GM12878 (cell line): ENCODE results near the gene ODR4. TPM values are rescaled to one million over a fixed set of nuclear protein-coding genes. Genes with fewer than 3 reads are reported as not detected.
A peak's percentile ranks its signal among the peaks of the same experiment; 100 is the strongest.

Source experiments
- ATAC-seq: fragments of 200-7000 bp; cut with Tn5 transposase; 3 replicates; pipeline ENCODE4 v1.9.1; 2020; ENCODE audit warnings: mild to moderate bottlenecking, moderate library complexity
- BruUV-seq: library from RNA; stranded (reverse); fragments of 400-500 nt; replicated peaks from 2 replicates; lab custom pipeline; 2021; lab: Mats Ljungman, UMichigan
- CTCF ChIA-PET: fragments of 300-600 bp; sonication (Branson Sonifier 250); formaldehyde crosslinking; extraction: SDS; loops from one replicate; lab custom pipeline; 2021; ENCODE audit warnings: inconsistent platforms; lab: Yijun Ruan, JAX
- POLR2A ChIA-PET: fragments of 350-600 bp; formaldehyde crosslinking; extraction: SDS; loops from one replicate; lab custom pipeline; 2021; ENCODE audit warnings: inconsistent platforms; lab: Charles Lee
- RAD21 ChIA-PET: fragments of 300-600 bp; sonication (Branson Sonifier 250); formaldehyde crosslinking; loops from one replicate; lab custom pipeline; 2023; ENCODE audit warnings: antibody characterized with exemption; ENCODE audit not compliant: unreplicated experiment; lab: Charles Lee
- SMC1A ChIA-PET: fragments of 300-600 bp; sonication (Branson Sonifier 250); formaldehyde crosslinking; loops from one replicate; lab custom pipeline; 2023; ENCODE audit not compliant: unreplicated experiment, uncharacterized antibody; lab: Charles Lee
- DNase-seq: peaks from one replicate; pipeline ENCODE4 v3.0.0-alpha.2; 2011; ENCODE audit warnings: low read depth, low spot score
- FAIRE-seq: peaks from 3 replicates; lab custom pipeline; 2011; peaks lifted over from hg19 to GRCh38; lab: Jason Lieb, UNC
- H2AFZ ChIP-seq: 2 replicates; pipeline ENCODE4 v1.6.0; 2011; ENCODE audit warnings: low read depth, low read length, control low read depth; ENCODE audit not compliant: control insufficient read depth
- H3K27ac ChIP-seq: 2 replicates; pipeline ENCODE4 v1.5.1; 2011; ENCODE audit warnings: control low read depth; ENCODE audit not compliant: control insufficient read depth, insufficient read depth
- H3K27me3 ChIP-seq, 2 experiments: replicated peaks in 1 of 2; 2 replicates each; pipeline versions ENCODE4 v1.6.0 to v1.6.1; 2011; ENCODE audit warnings: low read length in 1 of 2; ENCODE audit not compliant: control insufficient read depth in 2 of 2, insufficient read depth in 2 of 2
- H3K36me3 ChIP-seq, 2 experiments: 2 replicates each; pipeline ENCODE4 v1.5.1; 2011; ENCODE audit warnings: low read length in 1 of 2; ENCODE audit not compliant: control insufficient read depth in 2 of 2, insufficient read depth in 2 of 2
- H3K4me1 ChIP-seq: 2 replicates; pipeline ENCODE4 v1.6.1; 2011; ENCODE audit warnings: mild to moderate bottlenecking, low read length, moderate library complexity, mixed read lengths; ENCODE audit not compliant: control insufficient read depth, insufficient read depth
- H3K4me2 ChIP-seq: 2 replicates; pipeline ENCODE4 v1.6.0; 2011; ENCODE audit warnings: control low read depth; ENCODE audit not compliant: control insufficient read depth, insufficient read depth
- H3K4me3 ChIP-seq: fragments of 200-600 bp; sonication (generic); 2 replicates; pipeline ENCODE4 v1.5.1; 2016
- H3K79me2 ChIP-seq: 2 replicates; pipeline ENCODE4 v1.6.0; 2011; ENCODE audit warnings: low read length; ENCODE audit not compliant: control insufficient read depth, insufficient read depth
- H3K9ac ChIP-seq: 2 replicates; pipeline ENCODE4 v1.8.0; 2011; ENCODE audit warnings: low read length, control low read depth, mixed read lengths; ENCODE audit not compliant: control insufficient read depth, insufficient read depth
- H3K9me3 ChIP-seq: replicated peaks from 3 replicates; pipeline ENCODE4 v1.5.1; 2011; ENCODE audit warnings: mild to moderate bottlenecking, low read length; ENCODE audit not compliant: control insufficient read depth, insufficient read depth
- H4K20me1 ChIP-seq: 2 replicates; pipeline ENCODE4 v1.6.0; 2011; ENCODE audit not compliant: control insufficient read depth, insufficient read depth
- CBX3 ChIP-seq: fragments of 200-600 bp; sonication (generic); IDR thresholded peaks from 2 replicates; pipeline ENCODE4 v1.6.1; 2016; ENCODE audit warnings: low read depth, borderline replicate concordance
- MXI1 ChIP-seq: fragments of 150-350 bp; IDR thresholded peaks from 2 replicates; pipeline ENCODE4 v1.6.1; 2011; ENCODE audit warnings: low read depth, mild to moderate bottlenecking, inconsistent platforms, low read length, improper control_type of control experiment
- PML ChIP-seq: IDR thresholded peaks from 2 replicates; pipeline ENCODE4 v1.6.1; 2012; ENCODE audit warnings: low read length, inconsistent platforms
- ZNF24 ChIP-seq: fragments of 450-650 bp; IDR thresholded peaks from 2 replicates; pipeline ENCODE4 v1.6.1; 2017; ENCODE audit warnings: antibody characterized with exemption, mild to moderate bottlenecking
- WGBS: methylation state at CpG from one replicate; pipeline ENCODE4 v1.1.6; 2016; ENCODE audit warnings: low lambda C conversion rate; ENCODE audit not compliant: insufficient replicate concordance, insufficient coverage; ENCODE audit errors: missing lambda C conversion rate; 5-methylcytosine and 5-hydroxymethylcytosine counted together
- in situ Hi-C: fragments of 300-500 bp; cut with MboI; formaldehyde crosslinking; loops from 9 replicates; pipeline ENCODE4 v1.14.3; 2018; ENCODE audit warnings: mixed read lengths
- intact Hi-C: fragments of 100-400 bp; cut with micrococcal nuclease; formaldehyde crosslinking; loops from one replicate; pipeline ENCODE4 v1.14.2; 2022; ENCODE audit not compliant: unreplicated experiment
- polyA plus RNA-seq, 11 experiments: library from polyadenylated mRNA; depleted of rRNA in 4 of 11; unstranded in 6 of 11; stranded (reverse) in 5 of 11; fragments of >200 nt; fragmentation: Nextera tagmentation in 4 of 11; fragmentation: Illumina TruSeq in 1 of 11; extraction: Ambion mirVana in 4 of 11; extraction: Trizol in 1 of 11; gene quantifications; 1 replicate in 1 of 11; 2 replicates in 10 of 11; pipeline versions ENCODE4 v1.2.1 to v1.2.3, GENCODE V29; 2011 to 2016; ENCODE audit warnings: inconsistent platforms in 2 of 11, missing spikeins in 2 of 11, low read depth in 1 of 11
- total RNA-seq, 4 experiments: library from RNA; depleted of rRNA in 3 of 4; stranded (reverse); fragments of >200 nt in 3 of 4; fragmentation: Illumina TruSeq in 1 of 4; extraction: Trizol in 1 of 4; gene quantifications; 2 replicates each; pipeline versions ENCODE4 v1.2.1 to v1.2.3, GENCODE V29; 2013 to 2021
- TF ChIP-seq, protein P1 (sequence below): fragments of 450-650 bp; IDR thresholded peaks from 2 replicates; pipeline ENCODE4 v1.6.1; 2016; ENCODE audit warnings: mild to moderate bottlenecking
- TF ChIP-seq, protein P2 (sequence below), 3 experiments: IDR thresholded peaks in 2 of 3; conservative IDR thresholded peaks in 1 of 3; 2 replicates each; pipeline ENCODE4 v1.5.1; 2011; ENCODE audit warnings: low read depth in 3 of 3, low read length in 3 of 3, mild to moderate bottlenecking in 3 of 3, control low read depth in 2 of 3, moderate library complexity in 2 of 3, inconsistent platforms in 1 of 3, mixed read lengths in 1 of 3; ENCODE audit not compliant: control insufficient read depth in 2 of 3, insufficient read depth in 1 of 3; ENCODE audit errors: extremely low read depth in 1 of 3
- TF ChIP-seq, protein P3 (sequence below): fragments of 450-650 bp; IDR thresholded peaks from 2 replicates; pipeline ENCODE4 v1.6.1; 2017; ENCODE audit warnings: borderline replicate concordance

ODR4 gene
- total and polyA plus RNA-seq, 10 of the 15 experiments (the other 5 are each of a cell fraction or from before 2014, with no cell fraction given), result 10.4 to 19.4 (median 13.3) TPM

DNA sequence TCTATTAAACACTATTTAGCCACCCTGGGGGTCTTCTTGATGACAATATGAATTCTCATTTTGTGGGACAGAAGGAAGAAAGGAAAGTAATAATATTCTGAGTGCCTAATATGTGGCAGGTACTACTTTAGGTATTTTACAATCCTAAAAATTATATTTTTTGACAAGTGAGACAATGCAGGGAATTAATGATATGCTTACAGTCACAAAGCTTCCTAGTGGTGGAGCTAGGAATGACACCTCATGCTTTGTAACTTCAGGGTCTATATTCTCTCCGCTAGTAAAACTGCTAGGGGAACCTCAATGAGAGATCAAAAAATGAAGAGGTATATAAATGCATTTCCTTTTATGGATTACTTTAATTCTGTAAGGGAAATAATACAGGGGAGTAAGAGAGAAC is 44.9 kb upstream of the ODR4 start:
- Histone ChIP-seq H3K4me2 (no peak overlapping the region), H3K36me3 (peaks cover 0 to 47% of the 10 kb centered on the region in 2 experiments), H3K27me3 (no peaks in the 10 kb centered on the region), H3K9ac (no peak overlapping the region), H3K4me3 (no peak overlapping the region), H3K27ac (no peak overlapping the region), H2AFZ (no peak overlapping the region), H4K20me1 (no peaks in the 10 kb centered on the region), H3K4me1 (no peaks in the 10 kb centered on the region), H3K79me2 (no peaks in the 10 kb centered on the region), H3K9me3 (no peaks in the 10 kb centered on the region)
- CTCF ChIA-PET, result interaction anchor here (0.7 to 2.7 kb wide), 5 partner anchors 11 to 656 kb away, joined by 3 to 17 read pairs (median 3); partner anchors contain the start of gene PRG4
- WGBS, result 100% methylated on average over 1 of the region's 1 CpG
- 0 out of 3 replicates have a peak, but pooled peaks have one; percentile 37 for ATAC-seq
- in situ Hi-C loops (no loop called here), intact Hi-C loops (loop anchor here (5.0 kb wide), 1 partner anchor 37 kb away; no protein-coding TSS in a partner anchor)
- no peak for DNase-seq
- peak; percentile 86 for TF ChIP-seq ZNF24
- TF ChIP-seq, protein P1, sequence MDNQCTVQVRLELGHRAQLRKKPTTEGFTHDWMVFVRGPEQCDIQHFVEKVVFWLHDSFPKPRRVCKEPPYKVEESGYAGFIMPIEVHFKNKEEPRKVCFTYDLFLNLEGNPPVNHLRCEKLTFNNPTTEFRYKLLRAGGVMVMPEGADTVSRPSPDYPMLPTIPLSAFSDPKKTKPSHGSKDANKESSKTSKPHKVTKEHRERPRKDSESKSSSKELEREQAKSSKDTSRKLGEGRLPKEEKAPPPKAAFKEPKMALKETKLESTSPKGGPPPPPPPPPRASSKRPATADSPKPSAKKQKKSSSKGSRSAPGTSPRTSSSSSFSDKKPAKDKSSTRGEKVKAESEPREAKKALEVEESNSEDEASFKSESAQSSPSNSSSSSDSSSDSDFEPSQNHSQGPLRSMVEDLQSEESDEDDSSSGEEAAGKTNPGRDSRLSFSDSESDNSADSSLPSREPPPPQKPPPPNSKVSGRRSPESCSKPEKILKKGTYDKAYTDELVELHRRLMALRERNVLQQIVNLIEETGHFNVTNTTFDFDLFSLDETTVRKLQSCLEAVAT, result no peak
- TF ChIP-seq, protein P2, sequence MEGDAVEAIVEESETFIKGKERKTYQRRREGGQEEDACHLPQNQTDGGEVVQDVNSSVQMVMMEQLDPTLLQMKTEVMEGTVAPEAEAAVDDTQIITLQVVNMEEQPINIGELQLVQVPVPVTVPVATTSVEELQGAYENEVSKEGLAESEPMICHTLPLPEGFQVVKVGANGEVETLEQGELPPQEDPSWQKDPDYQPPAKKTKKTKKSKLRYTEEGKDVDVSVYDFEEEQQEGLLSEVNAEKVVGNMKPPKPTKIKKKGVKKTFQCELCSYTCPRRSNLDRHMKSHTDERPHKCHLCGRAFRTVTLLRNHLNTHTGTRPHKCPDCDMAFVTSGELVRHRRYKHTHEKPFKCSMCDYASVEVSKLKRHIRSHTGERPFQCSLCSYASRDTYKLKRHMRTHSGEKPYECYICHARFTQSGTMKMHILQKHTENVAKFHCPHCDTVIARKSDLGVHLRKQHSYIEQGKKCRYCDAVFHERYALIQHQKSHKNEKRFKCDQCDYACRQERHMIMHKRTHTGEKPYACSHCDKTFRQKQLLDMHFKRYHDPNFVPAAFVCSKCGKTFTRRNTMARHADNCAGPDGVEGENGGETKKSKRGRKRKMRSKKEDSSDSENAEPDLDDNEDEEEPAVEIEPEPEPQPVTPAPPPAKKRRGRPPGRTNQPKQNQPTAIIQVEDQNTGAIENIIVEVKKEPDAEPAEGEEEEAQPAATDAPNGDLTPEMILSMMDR (IDR thresholded peaks at IDR 0.05 in 2 of 3, conservative IDR thresholded peaks at IDR 0.05 in 1 of 3; ENCODE audit: control insufficient read depth in 2 of 3, extremely low read depth in 1 of 3, insufficient read depth in 1 of 3, low read depth in 3 of 3, low read length in 3 of 3), result peak in 2 of 3 experiments; percentile 30 to 34; a peak in 2 of 6 replicates
- TF ChIP-seq PML, result no peak
- no peak for TF ChIP-seq MXI1
- TF ChIP-seq, protein P3, sequence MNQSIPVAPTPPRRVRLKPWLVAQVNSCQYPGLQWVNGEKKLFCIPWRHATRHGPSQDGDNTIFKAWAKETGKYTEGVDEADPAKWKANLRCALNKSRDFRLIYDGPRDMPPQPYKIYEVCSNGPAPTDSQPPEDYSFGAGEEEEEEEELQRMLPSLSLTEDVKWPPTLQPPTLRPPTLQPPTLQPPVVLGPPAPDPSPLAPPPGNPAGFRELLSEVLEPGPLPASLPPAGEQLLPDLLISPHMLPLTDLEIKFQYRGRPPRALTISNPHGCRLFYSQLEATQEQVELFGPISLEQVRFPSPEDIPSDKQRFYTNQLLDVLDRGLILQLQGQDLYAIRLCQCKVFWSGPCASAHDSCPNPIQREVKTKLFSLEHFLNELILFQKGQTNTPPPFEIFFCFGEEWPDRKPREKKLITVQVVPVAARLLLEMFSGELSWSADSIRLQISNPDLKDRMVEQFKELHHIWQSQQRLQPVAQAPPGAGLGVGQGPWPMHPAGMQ, result no peak
- TF ChIP-seq CBX3, result no peak
- no peak for FAIRE-seq
- RAD21 ChIA-PET, result no interaction called here
- no TSS peak for BruUV-seq
- SMC1A ChIA-PET, result interaction anchor here (1.4 kb wide), 1 partner anchor 8 kb away, joined by 6 read pairs; no protein-coding TSS in a partner anchor
- POLR2A ChIA-PET, result no interaction called here
